ENCODE results near the gene STXBP4.

Gene STXBP4

GRCh38 chr17:55133583-55133982 is 165.0 kb downstream of the STXBP4 start:
- no peak for DNase-seq

DNA sequence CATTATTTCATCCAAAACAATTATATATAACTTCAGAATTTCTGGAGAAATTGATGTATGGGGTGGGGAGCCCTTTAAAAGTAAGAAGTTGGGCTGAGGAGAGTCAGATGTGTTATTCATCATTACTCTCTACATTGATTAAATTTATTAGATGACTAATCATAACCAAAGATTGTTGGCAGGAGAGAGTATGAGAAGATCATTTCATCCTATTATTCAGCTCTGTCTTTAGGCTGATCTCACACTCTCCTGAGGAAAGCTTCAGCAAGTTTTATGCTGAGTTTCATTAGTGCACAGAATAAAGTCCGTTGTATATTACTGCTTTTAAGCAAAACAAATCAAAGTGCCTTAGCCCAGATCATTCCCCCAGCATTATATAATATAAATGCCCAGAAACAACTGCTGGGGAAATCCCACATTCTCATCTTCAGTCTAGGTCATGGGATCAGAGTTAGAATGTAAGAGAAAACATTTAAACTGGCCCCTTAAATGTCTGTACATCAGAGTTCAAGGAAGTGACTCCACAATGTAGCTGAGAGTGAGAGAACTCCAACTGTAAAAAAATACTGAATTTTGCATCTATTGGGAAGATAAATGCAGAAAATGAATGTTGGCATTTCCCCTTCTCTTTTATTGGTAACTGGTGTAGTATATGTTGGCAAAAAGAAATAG is 166.1 kb downstream of the STXBP4 start:
- no peak for DNase-seq

GRCh38 chr17:55140809-55141208 is 172.2 kb downstream of the STXBP4 start:
- DNase-seq: no peak

DNA sequence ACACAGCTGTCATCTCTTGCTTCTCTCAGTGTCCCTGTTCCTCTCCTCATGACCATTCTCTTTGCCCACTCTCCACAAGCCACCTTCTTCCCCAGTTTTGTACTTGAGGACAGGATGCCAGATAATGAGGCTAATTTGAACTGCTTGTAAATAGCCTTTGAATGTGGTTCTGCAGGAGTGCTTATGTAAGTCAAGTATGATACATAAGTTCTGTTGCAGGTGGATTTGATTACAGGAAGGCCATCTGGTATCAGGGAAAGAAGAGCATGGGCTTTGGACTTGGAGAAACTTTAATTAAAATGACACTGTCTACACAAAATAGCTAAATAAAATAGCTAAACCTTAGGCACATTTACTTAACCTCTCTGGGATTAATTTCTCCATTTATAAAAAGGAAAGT is 176.0 kb downstream of the STXBP4 start:
- DNase-seq: no peak

DNA sequence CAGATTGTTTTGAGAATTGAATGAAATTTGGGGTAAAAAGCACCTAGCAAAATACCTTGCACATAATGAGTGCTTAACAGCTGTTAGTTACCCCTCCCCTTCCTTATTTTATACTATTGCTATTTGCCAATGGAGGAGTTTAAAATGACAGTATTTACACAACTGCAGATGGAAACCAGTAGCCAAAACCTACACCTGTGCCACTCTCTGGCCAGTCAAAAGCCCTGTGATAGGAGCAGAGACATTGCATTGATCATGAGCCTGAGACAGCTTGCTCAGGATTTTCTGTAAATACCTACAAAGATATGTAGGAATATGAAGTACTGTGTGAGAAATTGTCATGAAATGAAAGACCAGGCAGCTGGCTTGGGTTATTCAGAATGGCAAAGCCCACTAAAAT is 180.9 kb downstream of the STXBP4 start:
- no peak for DNase-seq

GRCh38 chr17:55152236-55152635 is 183.7 kb downstream of the STXBP4 start:
- DNase-seq: no peak

GRCh38 chr17:55154101-55154500 is 185.5 kb downstream of the STXBP4 start:
- no peak for DNase-seq

DNA sequence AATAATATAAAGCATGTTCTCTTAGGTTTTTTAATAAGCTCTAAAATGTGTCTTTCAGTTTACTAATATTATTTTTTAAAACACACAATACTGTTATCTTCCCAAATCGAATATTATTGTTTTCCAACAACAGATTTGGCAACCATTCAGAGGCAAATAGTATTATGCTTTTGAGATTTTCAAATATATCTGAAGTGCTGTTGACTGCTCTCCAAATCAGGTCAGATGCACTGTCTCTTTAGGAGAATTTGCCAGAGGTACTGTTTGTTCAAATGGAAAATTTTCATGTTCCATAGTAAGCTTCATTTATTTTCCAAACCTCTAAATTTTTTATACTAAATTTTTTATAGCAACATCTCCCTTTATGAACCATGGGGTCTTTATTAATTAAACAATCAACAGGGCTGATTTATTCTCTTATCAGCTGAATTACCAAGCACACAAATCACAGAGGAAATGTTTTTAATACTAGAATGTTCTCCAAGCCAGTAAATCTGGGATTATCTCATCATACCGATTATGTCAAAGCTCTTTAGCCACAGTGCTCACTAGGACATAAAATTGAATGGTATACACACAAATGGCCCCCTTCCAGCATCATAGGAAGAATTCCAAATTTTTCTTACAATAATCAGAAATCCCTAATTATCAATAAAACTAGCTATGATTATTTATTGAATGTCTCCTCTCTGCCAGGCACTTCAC is 187.4 kb downstream of the STXBP4 start:
- DNase-seq: no peak

- DNase-seq: no peak
Measured at GRCh38 chr17:55157165-55157564, 188.6 kb downstream of the STXBP4 start.

GRCh38 chr17:55158439-55158838 is 189.9 kb downstream of the STXBP4 start:
- DNase-seq: no peak

- DNase-seq: no peak
Measured at GRCh38 chr17:55159251-55159650, 190.7 kb downstream of the STXBP4 start.

DNA sequence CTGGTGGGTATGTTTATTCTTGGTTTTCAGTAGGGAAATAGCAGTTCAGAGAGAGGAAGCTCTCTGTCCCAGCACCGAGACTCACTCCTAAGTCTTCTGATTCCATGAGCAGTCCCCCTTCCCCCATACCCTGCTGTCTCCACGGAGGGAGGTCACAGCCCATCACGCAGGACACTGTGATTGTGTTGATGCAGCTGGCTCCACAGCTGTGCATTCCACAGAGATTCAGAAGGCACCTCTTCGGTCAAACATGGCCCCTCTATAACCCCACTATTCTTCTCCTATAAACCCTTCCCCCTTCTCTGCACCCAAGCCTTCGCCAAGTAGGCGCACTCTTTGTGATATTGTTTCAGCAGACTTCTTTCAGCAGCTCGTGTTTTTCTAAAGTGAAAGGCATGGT is 191.9 kb downstream of the STXBP4 start:
- DNase-seq: no peak

DNA sequence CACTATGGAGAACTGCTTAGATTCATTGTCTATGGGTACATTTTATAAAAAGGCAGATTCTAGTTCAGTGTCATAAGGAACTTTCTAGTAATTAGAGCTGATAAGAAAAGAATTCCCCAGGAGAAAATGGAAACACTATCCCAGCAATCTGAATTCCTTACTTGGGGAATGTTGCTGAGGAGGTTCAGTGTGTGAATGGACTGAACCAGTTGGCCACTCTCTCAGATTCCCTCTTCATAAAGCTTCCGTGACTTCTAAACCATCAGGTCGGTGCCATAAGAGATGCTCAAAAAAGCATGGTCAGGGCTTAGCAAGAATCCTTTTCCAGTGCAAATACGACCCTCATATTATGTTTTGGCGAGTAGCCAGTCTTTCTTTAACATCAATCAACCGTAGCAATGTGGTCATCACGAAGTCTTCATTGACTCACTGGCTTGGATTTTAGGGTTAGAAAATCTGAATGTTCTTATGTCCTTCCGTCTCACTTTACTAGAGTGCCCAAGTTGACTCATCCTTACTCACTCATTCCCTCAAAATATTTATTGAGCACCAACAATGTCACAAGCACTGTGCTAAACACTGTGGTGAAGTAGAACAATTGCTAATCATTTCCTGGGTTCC is 193.5 kb downstream of the STXBP4 start:
- no peak for DNase-seq

DNA sequence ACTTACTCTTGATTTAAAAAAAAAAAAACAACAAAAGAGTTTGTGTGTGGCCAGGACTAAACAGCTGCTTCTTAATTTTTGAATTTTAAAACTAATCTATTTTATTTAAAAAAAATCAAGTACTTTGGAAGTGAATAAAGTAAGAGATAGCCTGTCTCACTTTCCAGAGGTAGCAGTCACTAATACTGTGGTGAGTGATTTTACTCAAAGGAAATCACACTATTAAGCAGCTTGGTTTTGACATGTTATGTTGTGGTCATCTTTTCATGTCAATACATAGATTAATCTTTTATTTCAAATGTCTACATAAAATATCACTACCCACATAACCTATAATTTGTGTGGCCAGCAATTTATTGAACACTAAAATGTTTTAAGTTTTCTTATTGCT is 194.0 kb downstream of the STXBP4 start:
- DNase-seq: no peak

DNA sequence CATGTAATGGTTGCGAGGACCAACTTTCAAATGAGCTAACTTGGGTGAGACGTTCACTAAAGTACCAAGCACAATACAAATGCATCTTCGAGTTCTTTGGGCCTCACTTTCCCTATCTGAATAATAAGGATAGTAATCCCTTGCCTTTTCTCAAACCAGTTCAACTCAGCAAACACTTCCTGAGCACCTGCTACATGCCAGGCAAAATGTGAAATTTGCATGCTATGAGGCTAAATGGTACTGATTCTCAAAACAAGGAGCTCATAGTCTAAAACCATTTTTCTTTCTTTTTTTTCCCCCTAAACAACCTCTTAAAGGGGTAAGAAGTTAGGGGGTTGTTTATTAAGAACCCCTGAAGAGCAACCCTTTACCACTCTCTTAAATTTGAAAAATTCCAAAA is 194.8 kb downstream of the STXBP4 start:
- no peak for DNase-seq

GRCh38 chr17:55166506-55166905 is 197.9 kb downstream of the STXBP4 start:
- DNase-seq: no peak

- no peak for DNase-seq
Measured at GRCh38 chr17:55167024-55167725, 198.6 kb downstream of the STXBP4 start.

DNA sequence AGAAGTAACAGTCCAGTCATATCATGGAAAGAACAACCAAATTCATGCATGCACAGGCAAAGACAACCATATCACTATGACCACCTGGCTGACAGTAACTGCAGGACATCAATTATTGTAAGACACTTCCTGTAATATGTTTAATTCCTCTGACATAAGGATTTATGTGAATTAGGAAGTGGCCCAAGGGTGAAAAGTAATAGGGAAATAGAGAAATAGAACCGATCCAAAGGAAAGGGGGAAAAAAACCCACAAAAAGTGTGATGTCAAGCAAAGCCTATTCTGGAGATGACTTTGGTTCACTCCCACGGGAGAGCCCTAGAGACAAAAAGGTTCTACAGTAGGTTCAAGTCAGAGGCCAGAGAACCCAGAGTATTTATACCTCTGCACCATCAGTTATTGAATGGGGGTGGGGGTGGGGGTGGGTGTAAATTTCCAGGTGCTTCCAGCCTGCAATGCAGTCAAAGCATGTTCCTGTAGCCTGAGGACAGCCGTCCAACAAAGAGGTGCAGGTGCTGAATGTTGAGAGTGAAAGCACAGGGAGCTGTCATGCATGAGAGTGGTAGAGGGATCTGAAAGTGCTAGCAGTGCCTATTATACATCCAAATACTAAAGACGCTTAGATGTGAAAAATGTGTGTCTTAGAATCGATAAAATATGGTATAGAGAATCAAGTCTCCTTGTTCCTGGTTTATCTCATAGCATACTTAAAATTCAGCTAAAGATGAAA is 200.6 kb downstream of the STXBP4 start:
- DNase-seq: no peak

DNA sequence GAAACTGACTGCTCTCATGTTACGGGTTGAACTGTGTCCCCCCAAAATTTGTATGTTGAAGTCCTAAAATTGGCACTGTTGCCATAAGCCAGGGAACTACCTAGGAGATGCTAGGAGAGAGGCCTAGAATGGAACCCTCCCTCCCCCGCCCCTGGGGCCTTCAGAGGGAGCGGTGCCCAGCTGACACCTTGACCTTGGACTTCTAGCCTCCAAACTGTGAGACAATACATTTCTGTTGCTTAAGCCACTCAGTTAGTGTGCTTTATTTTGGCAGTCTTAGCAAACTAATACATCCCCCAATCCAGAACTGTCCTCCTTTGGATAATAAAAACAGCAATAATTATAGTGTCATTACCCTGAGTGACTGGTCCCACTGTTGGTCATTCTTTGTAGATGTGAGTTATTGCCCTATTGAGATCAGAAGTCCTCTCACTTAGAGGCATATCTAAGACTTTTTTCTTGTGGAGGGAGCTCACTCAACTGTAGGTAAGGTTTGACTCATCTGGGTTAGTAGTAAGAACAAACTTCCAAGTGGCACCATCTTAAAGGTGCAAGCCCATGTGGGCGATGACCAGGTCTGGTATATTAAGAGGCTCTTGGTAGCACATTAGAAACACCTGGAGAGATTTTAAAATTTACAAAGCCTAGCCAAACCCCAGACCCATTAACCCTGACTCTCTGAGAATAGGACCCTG is 203.2 kb downstream of the STXBP4 start:
- DNase-seq: no peak

DNA sequence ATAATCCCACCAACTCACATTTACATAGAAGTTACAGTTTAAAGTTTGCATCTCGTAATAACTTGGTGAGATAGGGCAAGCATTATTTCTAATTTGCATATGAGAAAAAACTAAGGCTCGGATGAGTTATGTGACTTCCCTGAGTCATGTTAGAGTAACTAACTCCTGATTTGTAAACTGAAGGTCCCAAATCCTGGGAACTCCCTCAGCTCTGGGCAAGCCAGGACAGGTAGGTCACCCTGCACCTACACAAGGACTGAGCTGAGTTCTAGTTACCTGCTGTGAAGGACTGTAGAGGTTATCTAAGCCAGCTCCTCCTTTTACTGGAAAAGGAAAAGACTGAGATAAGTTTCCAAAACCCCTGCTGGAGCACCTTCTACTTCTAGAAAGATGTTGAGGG is 204.0 kb downstream of the STXBP4 start:
- no peak for DNase-seq

DNA sequence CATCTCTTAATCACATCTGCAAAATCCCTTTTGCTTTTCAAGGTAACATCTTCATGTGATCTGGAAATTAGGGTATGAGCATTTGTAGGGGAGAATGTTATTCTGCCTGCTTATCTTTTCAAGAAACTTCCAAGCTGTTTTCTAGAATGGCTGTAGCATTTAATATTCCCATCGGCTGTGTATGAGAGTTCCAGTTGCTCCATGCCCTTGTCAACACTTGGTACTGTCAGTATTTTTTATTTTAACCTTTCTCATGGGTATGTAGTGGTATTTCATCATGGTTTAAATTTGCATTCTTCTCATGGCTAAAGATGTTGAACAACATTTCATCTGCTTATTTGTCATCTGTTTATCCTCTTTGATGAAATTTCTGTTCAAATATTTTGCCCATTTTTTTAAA is 205.6 kb downstream of the STXBP4 start:
- no peak for DNase-seq

DNA sequence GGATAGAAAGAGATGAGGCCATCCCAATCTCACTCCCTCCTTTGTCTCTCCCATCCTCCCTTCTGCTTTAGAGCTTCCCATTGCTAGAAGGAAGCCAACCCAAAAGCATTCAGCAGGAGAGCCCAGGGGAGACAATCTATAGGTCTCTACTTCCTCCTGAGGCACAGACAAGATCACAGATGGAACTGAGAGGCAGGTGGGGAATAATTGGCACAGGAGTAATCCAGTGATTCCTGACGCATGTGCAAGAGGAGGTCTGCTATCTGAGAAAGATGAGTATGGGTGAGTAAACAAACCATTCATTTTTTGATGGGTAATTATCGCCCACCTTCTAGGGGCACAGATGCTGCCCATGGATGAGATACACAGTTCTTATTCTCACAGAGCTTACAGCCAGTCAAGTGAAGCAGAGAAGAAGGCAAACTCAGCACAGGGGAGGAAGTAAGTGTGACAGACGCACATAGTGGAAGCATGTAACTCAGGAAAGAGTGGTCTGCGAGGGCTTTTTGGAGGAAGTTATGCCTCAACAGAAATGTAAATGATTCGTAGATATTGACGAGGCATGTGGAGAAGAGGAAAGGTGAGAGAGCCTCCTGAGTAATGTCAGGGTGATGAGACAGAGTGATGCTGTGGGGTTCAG is 207.3 kb downstream of the STXBP4 start:
- no peak for DNase-seq

All from activated T-cell treated with anti-CD3 and anti-CD28 coated beads for 4 hours (primary cell).